Astrocyte of the spinal cord (primary cell): ENCODE data around the gene CHSY1.

ENCODE experiments used
- DNase-seq: peaks from one replicate; pipeline ENCODE4 v3.0.0; 2011; ENCODE audit warnings: low read depth, low spot score
- H3K4me3 ChIP-seq: 2 replicates; pipeline ENCODE4 v1.5.1; 2011; ENCODE audit warnings: low read depth, mild to moderate bottlenecking, low read length, moderate library complexity
- in situ Hi-C: cut with HindIII; loops from 2 replicates; pipeline ENCODE4 v1.10.0; 2017; ENCODE audit warnings: low sequenced_read_pairs
- TF ChIP-seq, protein P1 (sequence below): IDR thresholded peaks from 2 replicates; pipeline ENCODE4 v1.5.1; 2012; ENCODE audit warnings: low read depth, mild to moderate bottlenecking, low read length, inconsistent platforms

Gene CHSY1

DNA sequence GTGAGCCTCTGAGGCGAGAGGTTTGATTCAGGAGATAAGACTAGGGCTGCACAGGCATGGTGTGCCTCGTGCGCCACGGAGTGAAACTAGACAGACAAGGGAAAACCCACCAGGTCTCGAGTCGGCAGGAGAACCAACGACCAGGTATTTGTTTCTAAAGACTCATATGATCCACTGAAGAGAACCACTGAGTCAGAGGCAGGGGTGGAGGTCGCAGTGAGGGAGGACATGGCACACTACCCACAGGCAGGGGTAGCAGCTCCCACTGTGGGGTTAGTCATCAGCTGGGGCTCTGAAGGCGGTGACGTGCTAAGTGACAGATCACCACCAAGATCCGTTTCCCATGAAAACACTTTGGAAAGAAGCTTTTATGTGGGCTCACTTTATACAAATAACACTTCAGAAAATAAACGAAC is 45.7 kb downstream of the CHSY1 start:
- DNase-seq = peak; percentile 77
- in situ Hi-C loops = no loop called here
- TF ChIP-seq, protein P1, sequence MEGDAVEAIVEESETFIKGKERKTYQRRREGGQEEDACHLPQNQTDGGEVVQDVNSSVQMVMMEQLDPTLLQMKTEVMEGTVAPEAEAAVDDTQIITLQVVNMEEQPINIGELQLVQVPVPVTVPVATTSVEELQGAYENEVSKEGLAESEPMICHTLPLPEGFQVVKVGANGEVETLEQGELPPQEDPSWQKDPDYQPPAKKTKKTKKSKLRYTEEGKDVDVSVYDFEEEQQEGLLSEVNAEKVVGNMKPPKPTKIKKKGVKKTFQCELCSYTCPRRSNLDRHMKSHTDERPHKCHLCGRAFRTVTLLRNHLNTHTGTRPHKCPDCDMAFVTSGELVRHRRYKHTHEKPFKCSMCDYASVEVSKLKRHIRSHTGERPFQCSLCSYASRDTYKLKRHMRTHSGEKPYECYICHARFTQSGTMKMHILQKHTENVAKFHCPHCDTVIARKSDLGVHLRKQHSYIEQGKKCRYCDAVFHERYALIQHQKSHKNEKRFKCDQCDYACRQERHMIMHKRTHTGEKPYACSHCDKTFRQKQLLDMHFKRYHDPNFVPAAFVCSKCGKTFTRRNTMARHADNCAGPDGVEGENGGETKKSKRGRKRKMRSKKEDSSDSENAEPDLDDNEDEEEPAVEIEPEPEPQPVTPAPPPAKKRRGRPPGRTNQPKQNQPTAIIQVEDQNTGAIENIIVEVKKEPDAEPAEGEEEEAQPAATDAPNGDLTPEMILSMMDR = no peak
- H3K4me3 ChIP-seq = no peak overlapping the region

- TF ChIP-seq, protein P1 = no peak
- in situ Hi-C loops = no loop called here
- peak; percentile 52 for DNase-seq
- H3K4me3 ChIP-seq = no peak overlapping the region
These were observed 46.9 kb downstream of the CHSY1 start for GRCh38 chr15:101204739-101205535.

- in situ Hi-C loops = no loop called here
- DNase-seq = no peak
- H3K4me3 ChIP-seq = no peak overlapping the region
These were observed 48.1 kb downstream of the CHSY1 start for GRCh38 chr15:101203607-101204189.

DNA sequence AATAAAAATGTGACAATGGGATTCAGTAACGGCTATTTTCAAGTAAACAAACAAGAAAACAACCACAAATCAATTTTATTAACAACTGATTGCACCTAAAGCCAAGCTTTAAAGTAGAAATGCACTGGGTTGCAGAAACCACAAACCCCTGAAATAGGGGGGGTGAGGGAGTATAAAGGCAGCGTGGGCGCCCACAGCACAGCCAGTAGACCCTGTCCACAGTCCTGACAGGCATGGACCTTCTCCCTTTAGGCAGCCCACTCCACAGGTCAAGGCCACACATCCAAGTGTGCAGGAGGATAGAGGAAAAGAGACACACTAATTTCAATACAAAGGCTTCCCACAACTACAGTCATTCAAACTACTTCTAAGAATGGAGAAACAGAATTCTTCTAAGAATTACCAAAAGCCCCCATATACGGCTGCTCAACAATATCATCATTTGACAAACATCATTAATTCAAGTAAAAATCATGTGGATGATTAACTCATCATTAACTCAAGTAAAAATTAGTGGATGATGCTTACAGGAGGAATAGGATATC is 48.7 kb downstream of the CHSY1 start:
- no peak overlapping the region for H3K4me3 ChIP-seq
- DNase-seq = no peak
- TF ChIP-seq, protein P1 = no peak
- in situ Hi-C loops = no loop called here

More at GRCh38 chr15:101203607-101204189, 48.1 kb downstream of the CHSY1 start:
- TF ChIP-seq, protein P1 = no peak

DNA sequence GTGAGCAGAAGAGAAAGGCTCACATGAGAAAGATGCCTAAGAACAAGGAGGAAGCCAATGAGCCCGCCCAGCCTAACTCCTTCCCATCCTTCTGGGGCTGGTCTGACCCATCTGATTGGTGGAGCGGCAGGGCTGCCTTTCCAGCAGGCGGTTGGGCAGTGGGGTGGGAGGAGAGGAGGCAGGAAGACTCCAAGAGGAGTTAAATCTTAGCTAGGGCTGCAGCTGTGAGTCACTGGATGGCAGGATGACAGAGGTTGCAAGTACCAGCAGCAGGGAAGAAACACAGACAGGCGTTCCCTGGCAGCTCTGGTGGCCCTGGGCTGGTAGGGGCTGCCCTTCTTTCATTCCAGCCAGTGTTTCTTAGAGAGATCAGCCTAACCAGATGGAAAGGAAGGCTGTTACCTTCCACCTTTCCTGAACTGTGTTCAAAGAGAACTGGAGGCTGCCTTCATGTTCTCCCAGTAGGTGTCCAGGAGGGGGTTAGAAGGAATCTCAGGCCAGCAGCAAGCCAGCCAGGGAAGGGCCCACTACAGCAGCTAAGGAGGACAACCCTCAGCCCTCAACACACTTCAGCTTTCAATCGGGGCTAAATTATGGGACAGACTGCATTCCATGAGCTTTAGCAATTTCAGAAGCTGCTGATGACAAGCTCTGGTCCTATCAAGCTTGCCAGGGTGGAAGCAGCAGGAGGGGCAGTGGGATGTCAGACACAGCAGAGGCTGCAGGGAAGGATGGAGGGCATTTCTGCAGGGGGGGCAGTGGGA is 50.3 kb downstream of the CHSY1 start:
- H3K4me3 ChIP-seq = no peak overlapping the region
- TF ChIP-seq, protein P1 = no peak
- in situ Hi-C loops = no loop called here
- peak; percentile 99 for DNase-seq

- H3K4me3 ChIP-seq = no peak overlapping the region
- in situ Hi-C loops = no loop called here
- no peak for DNase-seq
- TF ChIP-seq, protein P1 = no peak
These were observed 51.7 kb downstream of the CHSY1 start for GRCh38 chr15:101200181-101200580.
